ENCODE measurements around the gene VEPH1.

Gene VEPH1

DNA sequence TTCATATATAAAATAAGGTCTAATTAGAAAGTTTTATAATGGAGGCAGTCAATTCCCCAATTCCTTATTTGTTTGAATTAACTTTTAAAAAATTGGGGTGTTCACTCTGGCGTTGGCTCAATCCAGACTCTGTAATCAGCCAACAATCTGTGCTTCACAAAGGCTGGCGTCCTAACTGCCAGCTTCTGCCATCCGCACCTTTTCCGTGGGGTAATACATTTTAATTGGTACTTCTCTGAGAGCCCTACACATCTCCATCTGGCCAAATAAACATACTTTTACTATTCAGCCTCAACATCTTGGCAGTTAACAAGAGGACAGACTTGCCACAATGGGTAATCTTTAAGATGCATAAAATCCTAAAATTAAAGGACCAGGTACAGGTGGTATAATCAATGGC is 218.1 kb downstream of the VEPH1 start:
- H3K36me3 ChIP-seq (replicated peaks): no peaks in the 10 kb centered on the region
- DNase-seq: no peak
- H3K4me3 ChIP-seq (ENCODE audit: low read depth, low read length): no peak overlapping the region
- in situ Hi-C loops (cut with HindIII; ENCODE audit: low pct_ligation_motif_present, low sequenced_read_pairs): no loop called here
- no peak overlapping the region for H3K27ac ChIP-seq
- no peaks in the 10 kb centered on the region for H3K27me3 ChIP-seq (replicated peaks)
- TF ChIP-seq, protein P1, sequence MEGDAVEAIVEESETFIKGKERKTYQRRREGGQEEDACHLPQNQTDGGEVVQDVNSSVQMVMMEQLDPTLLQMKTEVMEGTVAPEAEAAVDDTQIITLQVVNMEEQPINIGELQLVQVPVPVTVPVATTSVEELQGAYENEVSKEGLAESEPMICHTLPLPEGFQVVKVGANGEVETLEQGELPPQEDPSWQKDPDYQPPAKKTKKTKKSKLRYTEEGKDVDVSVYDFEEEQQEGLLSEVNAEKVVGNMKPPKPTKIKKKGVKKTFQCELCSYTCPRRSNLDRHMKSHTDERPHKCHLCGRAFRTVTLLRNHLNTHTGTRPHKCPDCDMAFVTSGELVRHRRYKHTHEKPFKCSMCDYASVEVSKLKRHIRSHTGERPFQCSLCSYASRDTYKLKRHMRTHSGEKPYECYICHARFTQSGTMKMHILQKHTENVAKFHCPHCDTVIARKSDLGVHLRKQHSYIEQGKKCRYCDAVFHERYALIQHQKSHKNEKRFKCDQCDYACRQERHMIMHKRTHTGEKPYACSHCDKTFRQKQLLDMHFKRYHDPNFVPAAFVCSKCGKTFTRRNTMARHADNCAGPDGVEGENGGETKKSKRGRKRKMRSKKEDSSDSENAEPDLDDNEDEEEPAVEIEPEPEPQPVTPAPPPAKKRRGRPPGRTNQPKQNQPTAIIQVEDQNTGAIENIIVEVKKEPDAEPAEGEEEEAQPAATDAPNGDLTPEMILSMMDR (IDR thresholded peaks at IDR 0.05; ENCODE audit: low read depth, low read length, missing control alignments): no peak

DNA sequence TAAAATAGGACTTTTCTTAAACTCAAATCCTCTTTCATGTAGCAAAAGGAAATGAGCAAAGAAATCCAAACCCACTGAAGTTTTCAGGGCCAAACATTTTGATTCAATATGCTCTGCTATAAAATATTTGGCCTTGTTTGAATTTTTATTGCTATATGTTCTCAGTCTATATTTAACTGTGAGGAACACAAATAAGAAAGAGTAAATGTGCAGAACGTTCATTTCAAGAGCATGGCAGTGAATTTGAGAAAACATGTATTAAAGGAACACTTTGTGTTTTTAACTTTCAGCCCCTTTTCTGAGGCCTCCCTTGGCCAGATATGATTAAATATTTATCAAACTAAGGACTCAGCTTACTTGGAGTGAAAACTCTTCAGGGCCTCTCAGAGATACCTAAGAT is 218.5 kb downstream of the VEPH1 start:
- in situ Hi-C loops (cut with HindIII; ENCODE audit: low pct_ligation_motif_present, low sequenced_read_pairs): no loop called here
- Histone ChIP-seq H3K27ac (no peak overlapping the region), H3K4me3 (ENCODE audit: low read depth, low read length) (no peak overlapping the region), H3K36me3 (replicated peaks) (no peaks in the 10 kb centered on the region), H3K27me3 (replicated peaks) (no peaks in the 10 kb centered on the region)
- TF ChIP-seq, protein P1 (IDR thresholded peaks at IDR 0.05; ENCODE audit: low read depth, low read length, missing control alignments): no peak
- no peak for DNase-seq

DNA sequence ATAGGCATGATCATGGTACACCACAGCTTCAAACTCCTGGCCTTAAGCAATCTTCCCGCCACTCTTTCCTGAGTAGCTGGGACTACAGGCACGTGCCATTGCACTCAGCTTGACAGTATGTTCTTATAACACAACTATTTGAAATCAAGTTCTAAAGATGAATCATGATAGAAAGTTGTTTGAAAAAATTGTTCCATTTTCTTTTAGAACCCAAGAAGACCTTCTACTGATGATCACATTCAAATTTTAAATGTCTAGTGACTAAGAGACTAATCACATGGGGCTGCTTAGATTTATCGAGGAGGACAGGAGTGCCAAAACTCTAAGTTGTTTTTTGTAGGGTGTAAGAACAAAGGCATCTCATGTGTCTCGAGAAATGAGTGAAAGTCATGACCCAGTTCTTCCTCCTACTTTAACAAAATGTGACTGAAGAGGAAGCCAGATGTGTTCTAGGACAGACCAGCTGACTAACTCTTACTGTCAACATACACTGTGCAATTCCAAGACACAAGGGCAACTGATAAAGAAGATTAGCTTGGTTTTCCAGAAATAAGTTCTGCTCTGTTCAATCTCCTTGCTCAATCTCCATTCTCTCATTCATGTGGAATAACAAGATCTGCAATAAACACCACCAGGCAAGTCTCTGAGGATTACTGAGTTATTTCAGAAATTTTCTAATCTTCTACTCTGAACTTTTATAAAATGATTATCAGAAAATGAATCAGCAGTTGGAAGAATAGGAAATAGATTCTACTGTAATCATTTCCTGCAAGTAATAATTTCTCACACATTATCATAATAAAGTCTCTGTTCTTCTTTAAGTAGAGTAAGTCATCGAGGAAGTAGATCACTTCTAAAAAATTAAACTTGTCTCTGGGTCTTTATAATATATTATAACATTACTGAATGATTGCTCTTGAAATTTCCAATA is 220.7 kb downstream of the VEPH1 start:
- TF ChIP-seq, protein P1 (IDR thresholded peaks at IDR 0.05; ENCODE audit: low read depth, low read length, missing control alignments): no peak
- Histone ChIP-seq H3K36me3 (replicated peaks) (no peaks in the 10 kb centered on the region), H3K4me3 (ENCODE audit: low read depth, low read length) (no peak overlapping the region), H3K27ac (peak overlapping the region; percentile 66), H3K27me3 (replicated peaks) (no peaks in the 10 kb centered on the region)
- DNase-seq: peak; percentile 91
- in situ Hi-C loops (cut with HindIII; ENCODE audit: low pct_ligation_motif_present, low sequenced_read_pairs): no loop called here

- DNase-seq: no peak
- TF ChIP-seq, protein P1 (IDR thresholded peaks at IDR 0.05; ENCODE audit: low read depth, low read length, missing control alignments): no peak
- Histone ChIP-seq H3K27me3 (replicated peaks) (no peaks in the 10 kb centered on the region), H3K4me3 (ENCODE audit: low read depth, low read length) (no peak overlapping the region), H3K27ac (no peak overlapping the region), H3K36me3 (replicated peaks) (no peaks in the 10 kb centered on the region)
- in situ Hi-C loops (cut with HindIII; ENCODE audit: low pct_ligation_motif_present, low sequenced_read_pairs): no loop called here
Observed at GRCh38 chr3:157280786-157281185, 222.4 kb downstream of the VEPH1 start.

GRCh38 chr3:157280354-157280753 is 222.9 kb downstream of the VEPH1 start:
- in situ Hi-C loops (cut with HindIII; ENCODE audit: low pct_ligation_motif_present, low sequenced_read_pairs): no loop called here

More at GRCh38 chr3:157280354-157280753, 222.9 kb downstream of the VEPH1 start:
- H3K4me3 ChIP-seq (ENCODE audit: low read depth, low read length): no peak overlapping the region
- no peaks in the 10 kb centered on the region for H3K36me3 ChIP-seq (replicated peaks)
- H3K27me3 ChIP-seq (replicated peaks): no peaks in the 10 kb centered on the region
- TF ChIP-seq, protein P1 (IDR thresholded peaks at IDR 0.05; ENCODE audit: low read depth, low read length, missing control alignments): no peak
- DNase-seq: no peak
- H3K27ac ChIP-seq: no peak overlapping the region

Measured in brain microvascular endothelial cell (primary cell).